GM18519 (cell line): ENCODE results near the gene ODF4.
"Not testable (repeated sequence)": the region's sequence is repeated elsewhere in the genome, so short reads cannot be mapped to it uniquely, and the experiment has no call there.

Experiments
- ATAC-seq: cut with Tn5 transposase; IDR thresholded peaks from one replicate; pipeline ENCODE4 v1.9.1; 2021; ENCODE audit warnings: mild to moderate bottlenecking, moderate library complexity; ENCODE audit not compliant: unreplicated experiment, low FRiP score

ODF4 gene

GRCh38 chr17:8324923-8325322, 14.7 kb upstream of the ODF4 start:
- no peak for ATAC-seq

DNA sequence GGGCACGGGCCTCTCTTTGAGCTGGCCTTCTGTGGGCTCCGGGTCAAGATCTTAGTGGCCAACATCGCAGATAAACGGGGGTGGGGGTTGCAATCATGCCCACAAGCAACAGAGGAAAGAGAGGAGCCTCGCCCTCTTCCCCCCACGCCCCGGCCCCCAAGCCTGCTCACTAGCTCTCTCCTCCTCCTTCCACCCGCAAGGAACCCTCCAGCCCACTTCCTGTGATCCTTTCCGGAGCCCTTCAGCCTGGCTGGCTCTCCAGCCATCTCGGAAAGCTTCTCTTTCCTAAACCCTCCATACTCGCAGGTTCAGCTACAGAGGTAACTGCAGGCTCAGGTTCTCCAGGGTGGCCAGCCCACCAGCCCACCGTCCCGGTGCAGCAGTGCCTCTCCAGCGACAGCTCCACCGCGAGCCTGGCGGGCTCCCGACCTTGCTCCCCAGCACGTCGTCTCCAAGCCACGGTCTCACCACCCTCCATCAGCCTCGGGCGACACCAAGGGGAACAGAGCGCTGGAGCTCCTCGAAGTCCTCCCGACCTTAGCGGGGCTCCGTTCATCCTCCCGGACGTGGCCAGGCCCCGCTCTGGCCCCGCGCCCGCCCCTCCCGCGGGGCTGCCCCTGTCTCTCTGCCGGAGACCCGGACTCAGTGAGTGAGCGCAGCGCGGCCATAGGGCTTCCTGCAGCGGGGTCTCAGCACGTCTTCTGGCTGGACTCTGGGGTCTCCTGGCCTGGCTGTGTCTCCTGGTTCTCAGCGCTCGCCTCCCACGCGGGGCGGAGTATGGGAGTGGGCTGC, 12.9 kb upstream of the ODF4 start:
- ATAC-seq: no peak

DNA sequence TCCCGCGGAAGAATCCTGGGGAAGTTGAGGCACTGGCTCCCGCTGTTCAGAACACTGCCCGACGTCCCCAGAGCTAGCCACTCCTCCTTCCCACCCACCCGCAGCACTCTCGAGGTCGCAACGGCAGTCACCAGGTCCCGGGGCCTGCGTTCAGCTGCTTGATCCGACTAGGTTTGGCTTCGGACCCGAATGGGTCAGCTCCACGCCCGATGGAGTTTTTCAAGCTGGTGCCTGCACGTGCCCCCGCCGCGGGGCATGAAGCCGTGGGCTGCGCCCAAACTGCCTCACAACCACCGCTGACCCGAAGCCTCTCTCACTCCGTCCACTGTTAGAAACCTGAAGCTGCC, 12.4 kb upstream of the ODF4 start:
- no peak for ATAC-seq

DNA sequence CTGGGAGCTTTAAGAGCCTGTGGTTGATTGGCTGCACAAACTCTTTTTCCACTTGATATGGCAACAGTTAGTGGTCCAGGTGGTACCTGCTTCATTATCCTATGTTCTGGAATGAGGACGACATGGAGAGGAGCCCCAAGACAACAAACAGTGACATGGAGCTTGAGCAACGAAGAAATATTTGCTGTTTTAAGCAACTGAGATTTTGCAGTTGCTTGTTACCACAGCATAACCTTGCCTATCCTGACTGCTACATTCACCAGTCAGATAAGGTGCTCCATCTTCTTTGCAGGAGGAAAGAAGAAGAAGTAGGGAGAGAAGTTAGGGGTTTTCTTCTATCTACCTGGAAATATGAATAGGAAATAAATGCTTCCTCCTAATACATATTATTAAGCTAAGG, 7.5 kb upstream of the ODF4 start:
- ATAC-seq: no peak

- no peak for ATAC-seq
Observed at GRCh38 chr17:8332688-8333087, 7.0 kb upstream of the ODF4 start.

GRCh38 chr17:8333281-8333680, 6.4 kb upstream of the ODF4 start:
- ATAC-seq: no peak

GRCh38 chr17:8337802-8338752, 1.6 kb upstream of the ODF4 start:
- ATAC-seq: no peak

GRCh38 chr17:8338753-8339140, 893 bp upstream of the ODF4 start:
- no peak for ATAC-seq

- ATAC-seq: no peak
Observed at GRCh38 chr17:8341456-8341855, 1.8 kb downstream of the ODF4 start.

- no peak for ATAC-seq
Observed at GRCh38 chr17:8345052-8345690, 5.5 kb downstream of the ODF4 start.

DNA sequence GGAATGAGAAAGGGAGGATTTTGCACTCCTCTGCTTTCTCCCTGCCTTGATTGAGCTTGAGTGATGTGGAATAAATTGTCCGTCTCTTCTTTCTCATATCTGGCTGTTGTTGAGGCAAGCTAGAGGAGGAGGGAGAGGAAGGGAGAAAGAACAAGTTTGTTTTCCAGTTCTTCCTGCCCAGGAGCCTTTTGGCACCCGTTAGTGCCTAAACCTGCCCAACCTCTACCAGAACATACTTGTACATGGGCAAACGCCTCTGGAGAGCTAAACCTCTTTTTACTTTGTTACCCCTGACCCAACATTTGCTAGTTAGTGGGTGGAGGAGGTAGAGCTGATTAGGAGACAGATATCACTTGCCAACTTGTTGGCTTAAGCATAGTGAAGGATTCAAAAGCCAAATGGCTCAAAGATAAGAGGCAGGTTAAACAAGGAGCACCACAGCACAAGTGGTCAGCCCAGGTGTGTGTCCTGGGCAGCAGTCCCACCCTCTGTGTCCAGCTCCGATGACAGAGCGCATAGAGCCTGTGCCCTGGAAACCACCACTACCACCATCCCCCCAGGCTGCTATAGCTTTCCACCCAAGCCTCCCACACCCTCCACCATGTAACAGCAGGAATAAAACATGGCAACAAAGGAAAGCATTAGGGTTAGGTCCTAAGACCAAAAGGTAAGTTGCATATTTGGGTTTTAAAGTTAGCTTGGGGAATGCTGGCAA, 6.5 kb downstream of the ODF4 start:
- no peak for ATAC-seq

- ATAC-seq: not testable (repeated sequence)
Observed at GRCh38 chr17:8347001-8347400, 7.4 kb downstream of the ODF4 start.

DNA sequence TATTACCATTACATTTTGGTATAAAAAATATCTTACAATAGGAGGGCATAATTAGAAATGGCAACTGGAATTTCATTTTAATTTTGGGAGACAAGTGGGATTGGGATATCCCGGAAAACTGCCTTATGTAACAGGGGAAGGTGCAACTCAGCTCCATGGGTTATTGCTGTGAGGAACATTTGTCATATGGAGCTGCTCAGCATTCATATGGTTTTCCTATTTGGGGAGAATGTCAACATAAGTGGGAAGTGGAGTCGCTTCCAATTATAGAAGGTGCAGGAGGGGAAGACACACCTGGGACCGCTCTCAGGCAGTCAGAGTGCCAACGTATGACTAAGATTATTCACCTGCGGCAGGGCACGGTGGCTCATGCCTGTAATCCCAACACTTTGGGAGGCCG, 10.7 kb downstream of the ODF4 start:
- no peak for ATAC-seq

DNA sequence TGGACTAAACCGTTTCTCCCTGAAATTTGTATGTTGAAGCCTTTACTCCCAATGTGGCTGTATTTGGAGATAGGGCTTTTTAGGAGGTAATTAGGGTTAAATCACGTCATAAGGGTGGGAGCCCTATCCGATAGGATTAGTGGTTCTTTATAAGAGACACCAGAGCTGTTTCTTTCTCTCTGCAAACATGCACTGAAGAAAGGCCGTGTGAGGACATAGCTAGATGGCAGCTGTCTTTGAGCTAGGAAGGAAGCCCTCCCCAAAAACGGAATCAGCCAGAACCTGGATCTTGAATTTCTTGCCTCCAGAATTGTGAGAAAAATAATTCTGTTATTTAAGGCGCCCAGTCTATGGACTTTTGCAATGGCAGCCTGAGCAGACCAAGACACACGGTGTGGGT, 14.1 kb downstream of the ODF4 start:
- no peak for ATAC-seq

- ATAC-seq: no peak
Observed at GRCh38 chr17:8354236-8354635, 14.6 kb downstream of the ODF4 start.

GRCh38 chr17:8357910-8358309, 18.3 kb downstream of the ODF4 start:
- no peak for ATAC-seq

GRCh38 chr17:8359769-8360168, 20.1 kb downstream of the ODF4 start:
- no peak for ATAC-seq

- no peak for ATAC-seq
Observed at GRCh38 chr17:8360260-8360659, 20.6 kb downstream of the ODF4 start.

DNA sequence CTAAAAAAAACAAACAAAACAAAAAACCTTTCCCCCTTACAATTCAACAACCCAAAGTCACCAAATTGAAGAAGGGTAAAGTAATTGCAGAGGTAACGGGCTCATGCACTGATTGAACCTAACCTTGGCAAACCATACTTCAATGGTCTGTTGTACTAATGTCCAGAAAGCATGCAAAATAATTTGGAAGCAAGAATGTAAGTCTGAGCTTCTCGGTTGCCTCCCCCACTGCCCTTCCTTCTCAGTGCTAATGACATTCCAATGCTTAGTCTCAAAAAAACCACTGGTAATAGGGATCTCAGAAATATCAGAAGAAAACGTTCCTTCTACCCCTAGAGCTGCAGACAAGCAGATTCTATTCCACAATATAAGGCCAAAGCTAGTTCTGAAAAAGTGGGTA, 21.1 kb downstream of the ODF4 start:
- no peak for ATAC-seq

GRCh38 chr17:8362651-8363332, 23.2 kb downstream of the ODF4 start:
- ATAC-seq: no peak
